Fibroblast of mammary gland (primary cell): ENCODE results near the gene DUSP22.

ENCODE experiments used
- DNase-seq: peaks from one replicate; pipeline ENCODE4 v3.0.0-alpha.2; 2010; ENCODE audit warnings: low read depth
- H3K4me3 ChIP-seq: 2 replicates; pipeline ENCODE4 v1.5.1; 2011; ENCODE audit warnings: low read depth, mild to moderate bottlenecking, low read length, moderate library complexity; ENCODE audit not compliant: control insufficient read depth
- CTCF ChIP-seq: conservative IDR thresholded peaks from 2 replicates; pipeline ENCODE4 v1.5.1; 2011; ENCODE audit warnings: low read depth, low read length, inconsistent platforms; ENCODE audit not compliant: control insufficient read depth, insufficient read depth

The DUSP22 gene

GRCh38 chr6:332671-333070, 40.4 kb downstream of the DUSP22 start:
- no peak overlapping the region for H3K4me3 ChIP-seq
- DNase-seq: peak; percentile 89
- no peak for TF ChIP-seq CTCF

GRCh38 chr6:333379-334002, 41.2 kb downstream of the DUSP22 start:
- no peak overlapping the region for H3K4me3 ChIP-seq
- peak; percentile 51 for DNase-seq
- no peak for TF ChIP-seq CTCF

- no peak overlapping the region for H3K4me3 ChIP-seq
- TF ChIP-seq CTCF: no peak
- DNase-seq: no peak
Observed at GRCh38 chr6:334536-335510, 42.5 kb downstream of the DUSP22 start.

- no peak overlapping the region for H3K4me3 ChIP-seq
- no peak for TF ChIP-seq CTCF
- no peak for DNase-seq
Observed at GRCh38 chr6:335572-335971, 43.3 kb downstream of the DUSP22 start.

- no peak for TF ChIP-seq CTCF
- no peak for DNase-seq
- no peak overlapping the region for H3K4me3 ChIP-seq
Observed at GRCh38 chr6:336159-337114, 44.1 kb downstream of the DUSP22 start.

GRCh38 chr6:337805-338368, 45.6 kb downstream of the DUSP22 start:
- H3K4me3 ChIP-seq: no peak overlapping the region
- DNase-seq: no peak
- no peak for TF ChIP-seq CTCF
